Osteoblast (primary cell): ENCODE results near the gene DRD2. TPM values are rescaled to one million over a fixed set of nuclear protein-coding genes. Genes with fewer than 3 reads are reported as not detected.
A peak's percentile ranks its signal among the peaks of the same experiment; 100 is the strongest.

Experiments used
- DNase-seq: peaks from one replicate; pipeline ENCODE4 v3.0.0; 2011; ENCODE audit warnings: low spot score, mixed read lengths; ENCODE audit not compliant: insufficient read length; ENCODE audit errors: missing footprints
- H2AFZ ChIP-seq: 2 replicates; pipeline ENCODE4 v1.6.0; 2011; ENCODE audit warnings: mild to moderate bottlenecking, low read length
- H3K27ac ChIP-seq: 2 replicates; pipeline ENCODE4 v1.5.1; 2011; ENCODE audit warnings: mild to moderate bottlenecking, low read depth, low read length, moderate library complexity
- H3K27me3 ChIP-seq: 2 replicates; pipeline ENCODE4 v1.6.0; 2012; ENCODE audit warnings: mild to moderate bottlenecking, control low read depth, inconsistent platforms, low read length, moderate library complexity; ENCODE audit not compliant: insufficient read depth
- H3K36me3 ChIP-seq: 2 replicates; pipeline ENCODE4 v1.5.1; 2011; ENCODE audit warnings: mild to moderate bottlenecking, low read length, control low read depth, moderate library complexity; ENCODE audit not compliant: insufficient read depth
- H3K4me1 ChIP-seq: 2 replicates; pipeline ENCODE4 v1.5.1; 2011; ENCODE audit warnings: mild to moderate bottlenecking, low read length, control low read depth, moderate library complexity; ENCODE audit not compliant: insufficient read depth
- H3K4me2 ChIP-seq: 2 replicates; pipeline ENCODE4 v1.6.0; 2011; ENCODE audit warnings: mild to moderate bottlenecking, low read length; ENCODE audit not compliant: insufficient read depth
- H3K4me3 ChIP-seq: fragments of 200-600 bp; sonication (generic); 3 replicates; pipeline ENCODE4 v1.5.1; 2012; ENCODE audit warnings: mild to moderate bottlenecking, low read length, inconsistent platforms; ENCODE audit not compliant: insufficient read depth
- H3K79me2 ChIP-seq: 2 replicates; pipeline ENCODE4 v1.6.0; 2012; ENCODE audit warnings: mild to moderate bottlenecking, low read length, control low read depth, inconsistent platforms; ENCODE audit not compliant: insufficient read depth
- H3K9me3 ChIP-seq: 2 replicates; pipeline ENCODE4 v1.5.1; 2011; ENCODE audit warnings: low read depth, low read length, control low read depth
- H4K20me1 ChIP-seq: 2 replicates; pipeline ENCODE4 v1.6.0; 2012; ENCODE audit warnings: mild to moderate bottlenecking, low read length, control low read depth; ENCODE audit not compliant: insufficient read depth
- total RNA-seq: library from RNA; depleted of rRNA; stranded (reverse); fragments of >200 nt; gene quantifications from 2 replicates; pipeline ENCODE4 v1.2.3, GENCODE V29; 2012
- TF ChIP-seq, protein P1 (sequence below): IDR thresholded peaks from 2 replicates; pipeline ENCODE4 v1.5.1; 2011; ENCODE audit warnings: mild to moderate bottlenecking, low read depth, low read length, moderate library complexity; ENCODE audit errors: extremely low read depth

DRD2 gene
- total RNA-seq, 1 donor = 0.36 TPM

DNA sequence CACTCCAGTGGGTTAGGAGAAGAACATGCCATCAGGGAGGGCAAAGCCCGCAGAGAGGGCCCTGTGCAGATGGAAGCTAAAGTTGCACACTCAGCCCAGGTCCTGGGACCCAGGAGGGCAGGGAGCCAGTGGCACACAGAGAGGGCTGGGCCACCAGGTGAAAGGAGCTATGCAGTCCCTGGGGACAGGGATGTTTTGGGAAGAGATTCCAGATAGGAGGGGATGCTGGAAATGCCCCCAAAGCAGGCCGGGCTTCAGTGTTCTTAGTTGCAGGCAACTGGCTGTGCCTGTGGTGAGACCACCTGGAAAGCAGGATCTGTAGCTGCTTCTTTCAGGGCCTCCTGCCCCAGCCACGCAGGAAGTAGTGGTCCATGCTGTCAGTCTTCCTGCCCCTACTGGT is 68.0 kb downstream of the DRD2 start:
- peak; percentile 35 for DNase-seq
- Histone ChIP-seq H3K27me3 (peaks cover 35% of the 10 kb centered on the region), H3K27ac (no peak overlapping the region), H3K36me3 (no peaks in the 10 kb centered on the region), H3K4me3 (no peak overlapping the region), H3K79me2 (no peaks in the 10 kb centered on the region), H3K4me1 (no peaks in the 10 kb centered on the region), H2AFZ (no peak overlapping the region), H4K20me1 (no peaks in the 10 kb centered on the region), H3K4me2 (no peak overlapping the region), H3K9me3 (no peaks in the 10 kb centered on the region)
- TF ChIP-seq, protein P1, sequence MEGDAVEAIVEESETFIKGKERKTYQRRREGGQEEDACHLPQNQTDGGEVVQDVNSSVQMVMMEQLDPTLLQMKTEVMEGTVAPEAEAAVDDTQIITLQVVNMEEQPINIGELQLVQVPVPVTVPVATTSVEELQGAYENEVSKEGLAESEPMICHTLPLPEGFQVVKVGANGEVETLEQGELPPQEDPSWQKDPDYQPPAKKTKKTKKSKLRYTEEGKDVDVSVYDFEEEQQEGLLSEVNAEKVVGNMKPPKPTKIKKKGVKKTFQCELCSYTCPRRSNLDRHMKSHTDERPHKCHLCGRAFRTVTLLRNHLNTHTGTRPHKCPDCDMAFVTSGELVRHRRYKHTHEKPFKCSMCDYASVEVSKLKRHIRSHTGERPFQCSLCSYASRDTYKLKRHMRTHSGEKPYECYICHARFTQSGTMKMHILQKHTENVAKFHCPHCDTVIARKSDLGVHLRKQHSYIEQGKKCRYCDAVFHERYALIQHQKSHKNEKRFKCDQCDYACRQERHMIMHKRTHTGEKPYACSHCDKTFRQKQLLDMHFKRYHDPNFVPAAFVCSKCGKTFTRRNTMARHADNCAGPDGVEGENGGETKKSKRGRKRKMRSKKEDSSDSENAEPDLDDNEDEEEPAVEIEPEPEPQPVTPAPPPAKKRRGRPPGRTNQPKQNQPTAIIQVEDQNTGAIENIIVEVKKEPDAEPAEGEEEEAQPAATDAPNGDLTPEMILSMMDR = no peak

GRCh38 chr11:113405724-113406478 is 69.3 kb downstream of the DRD2 start:
- H3K27ac ChIP-seq = no peak overlapping the region
- no peaks in the 10 kb centered on the region for H3K79me2 ChIP-seq
- no peak overlapping the region for H3K4me2 ChIP-seq
- no peaks in the 10 kb centered on the region for H3K36me3 ChIP-seq
- no peak overlapping the region for H2AFZ ChIP-seq
- H4K20me1 ChIP-seq = no peaks in the 10 kb centered on the region
- H3K4me3 ChIP-seq = no peak overlapping the region
- H3K9me3 ChIP-seq = no peaks in the 10 kb centered on the region
- H3K4me1 ChIP-seq = no peaks in the 10 kb centered on the region
- H3K27me3 ChIP-seq = peaks cover 35% of the 10 kb centered on the region
- peak; percentile 71 for DNase-seq
- TF ChIP-seq, protein P1 = no peak

DNA sequence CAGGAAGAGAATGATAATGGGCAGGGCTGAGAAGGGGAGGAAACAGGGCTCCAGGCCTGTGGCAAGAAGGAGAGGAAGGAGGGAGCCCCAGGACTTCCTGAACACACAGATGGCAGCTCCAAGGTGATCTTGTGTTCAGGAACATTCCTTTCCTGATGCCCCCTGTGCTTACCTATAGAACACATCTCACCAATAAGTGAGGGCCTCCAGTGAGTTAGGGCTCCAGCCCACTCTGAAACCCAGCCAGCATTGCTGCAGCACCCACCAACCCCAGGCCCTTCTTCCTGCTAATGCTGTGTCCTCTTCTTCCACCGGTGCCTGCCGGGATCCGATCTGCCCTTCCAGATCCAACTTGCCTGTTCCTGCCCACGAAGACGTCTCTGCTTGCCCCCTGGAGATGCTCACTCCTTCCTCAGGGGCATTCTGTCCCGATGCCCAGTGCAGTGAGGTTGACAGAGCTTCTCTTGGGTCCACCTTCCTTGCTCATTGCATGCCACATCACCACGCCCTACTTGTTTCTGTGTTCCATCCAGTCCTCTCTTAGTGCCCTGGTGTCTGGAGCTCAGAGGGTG is 70.3 kb downstream of the DRD2 start:
- Histone ChIP-seq H3K27ac (no peak overlapping the region), H3K4me1 (no peaks in the 10 kb centered on the region), H3K4me2 (no peak overlapping the region), H3K4me3 (no peak overlapping the region), H2AFZ (no peak overlapping the region), H3K27me3 (peaks cover 35% of the 10 kb centered on the region), H4K20me1 (no peaks in the 10 kb centered on the region), H3K79me2 (no peaks in the 10 kb centered on the region), H3K9me3 (no peaks in the 10 kb centered on the region), H3K36me3 (no peaks in the 10 kb centered on the region)
- peak; percentile 68 for DNase-seq
- TF ChIP-seq, protein P1 = no peak

GRCh38 chr11:113401718-113402117 is 73.5 kb downstream of the DRD2 start:
- DNase-seq = peak; percentile 89
- H3K27me3 ChIP-seq = peaks cover 21% of the 10 kb centered on the region
- H3K4me3 ChIP-seq = no peak overlapping the region
- TF ChIP-seq, protein P1 = no peak
- H3K27ac ChIP-seq = no peak overlapping the region
- no peaks in the 10 kb centered on the region for H3K36me3 ChIP-seq
- no peaks in the 10 kb centered on the region for H3K9me3 ChIP-seq
- no peaks in the 10 kb centered on the region for H3K4me1 ChIP-seq
- H3K79me2 ChIP-seq = no peaks in the 10 kb centered on the region
- H3K4me2 ChIP-seq = no peak overlapping the region
- H4K20me1 ChIP-seq = no peaks in the 10 kb centered on the region
- H2AFZ ChIP-seq = no peak overlapping the region
